SK-N-SH (cell line): ENCODE data around the gene PTPRN. TPM values are rescaled to one million over a fixed set of nuclear protein-coding genes. Genes with fewer than 3 reads are reported as not detected.

Experiments
- CTCF ChIA-PET: fragments of 300-600, 350-600 bp; formaldehyde crosslinking; extraction: SDS; loops from one replicate; lab custom pipeline; 2021; lab: Yijun Ruan, JAX
- POLR2A ChIA-PET: fragments of 350-600 bp; sonication (Branson Sonifier 250); formaldehyde crosslinking; extraction: SDS; loops from one replicate; lab custom pipeline; 2020; ENCODE audit warnings: antibody characterized with exemption, inconsistent platforms; lab: Yijun Ruan, JAX
- DNase-seq: peaks from one replicate; pipeline ENCODE4 v3.0.0; 2012
- H2AFZ ChIP-seq: fragments of 200-600 bp; sonication (generic); 2 replicates; pipeline ENCODE4 v1.8.1; 2016; ENCODE audit warnings: antibody characterized with exemption, mild to moderate bottlenecking, low read depth
- H3F3A ChIP-seq: fragments of 200-600 bp; sonication (generic); replicated peaks from 2 replicates; pipeline ENCODE3; 2016; ENCODE audit warnings: antibody characterized with exemption, mild to moderate bottlenecking; ENCODE audit not compliant: insufficient read depth
- H3K27ac ChIP-seq, 2 experiments: fragments of 200-500 bp in 1 of 2; fragments of 200-600 bp in 1 of 2; sonication (Bioruptor generic) in 1 of 2; sonication (generic), shearing (Covaris generic) in 1 of 2; 2 replicates each; pipeline versions ENCODE4 v1.5.1 to v1.6.1; 2014 to 2016; ENCODE audit warnings: low read depth in 2 of 2, inconsistent platforms in 1 of 2, low read length in 1 of 2, mild to moderate bottlenecking in 1 of 2, mixed read lengths in 1 of 2
- H3K27me3 ChIP-seq: fragments of 200-600 bp; sonication (generic), shearing (Covaris generic); 2 replicates; pipeline ENCODE4 v1.6.1; 2016; ENCODE audit warnings: mixed run types; ENCODE audit not compliant: insufficient read depth
- H3K36me3 ChIP-seq, 2 experiments: fragments of 200-500 bp in 1 of 2; fragments of 200-600 bp in 1 of 2; sonication (Bioruptor generic) in 1 of 2; sonication (generic) in 1 of 2; replicated peaks in 1 of 2; 2 replicates each; pipeline versions ENCODE3 to v1.5.1; 2014 to 2016; ENCODE audit warnings: low read length in 1 of 2, mild to moderate bottlenecking in 1 of 2; ENCODE audit not compliant: insufficient read depth in 2 of 2, control insufficient read depth in 1 of 2
- H3K4me1 ChIP-seq, 2 experiments: fragments of 200-500 bp in 1 of 2; fragments of 200-600 bp in 1 of 2; sonication (Bioruptor generic) in 1 of 2; sonication (generic), shearing (Covaris generic) in 1 of 2; 2 replicates each; pipeline versions ENCODE4 v1.5.1 to v1.6.1; 2014 to 2016; ENCODE audit warnings: low read depth in 1 of 2, low read length in 1 of 2, mixed run types in 1 of 2; ENCODE audit not compliant: insufficient read depth in 2 of 2, control insufficient read depth in 1 of 2
- H3K4me2 ChIP-seq: fragments of 200-600 bp; sonication (generic), shearing (Covaris generic); 2 replicates; pipeline ENCODE4 v1.6.1; 2017; ENCODE audit warnings: mixed run types
- H3K4me3 ChIP-seq, 2 experiments: fragments of 200-500 bp in 1 of 2; fragments of 200-600 bp in 1 of 2; sonication (Bioruptor generic) in 1 of 2; sonication (generic), shearing (Covaris generic) in 1 of 2; 2 replicates each; pipeline versions ENCODE4 v1.5.1 to v1.8.1; 2014 to 2016; ENCODE audit warnings: low read depth in 2 of 2, inconsistent platforms in 1 of 2, low read length in 1 of 2, mild to moderate bottlenecking in 1 of 2, mixed read lengths in 1 of 2, moderate library complexity in 1 of 2
- H3K79me2 ChIP-seq: fragments of 200-600 bp; sonication (generic); 2 replicates; pipeline ENCODE4 v1.8.1; 2017; ENCODE audit warnings: mild to moderate bottlenecking; ENCODE audit not compliant: insufficient read depth
- H3K9ac ChIP-seq: fragments of 200-600 bp; sonication (generic); 2 replicates; pipeline ENCODE4 v1.6.1; 2017; ENCODE audit warnings: mixed run types
- H3K9me2 ChIP-seq: fragments of 200-600 bp; sonication (generic); 2 replicates; pipeline ENCODE4 v1.6.1; 2017; ENCODE audit warnings: mixed run types
- H3K9me3 ChIP-seq: fragments of 200-600 bp; sonication (generic); 2 replicates; pipeline ENCODE4 v1.6.1; 2017; ENCODE audit warnings: mixed run types, mild to moderate bottlenecking, moderate library complexity
- H4K20me1 ChIP-seq: fragments of 200-600 bp; sonication (generic); 2 replicates; pipeline ENCODE4 v1.6.1; 2017; ENCODE audit warnings: mild to moderate bottlenecking, mixed run types; ENCODE audit not compliant: insufficient read depth
- GATA2 ChIP-seq: sonication (generic); formaldehyde crosslinking; IDR thresholded peaks from 2 replicates; pipeline ENCODE4 v1.5.0; 2020; ENCODE audit warnings: mild to moderate bottlenecking, missing genetic modification reagents
- NFIC ChIP-seq: IDR thresholded peaks from 2 replicates; pipeline ENCODE4 v1.4.0; 2012; ENCODE audit warnings: borderline replicate concordance
- RAD21 ChIP-seq: IDR thresholded peaks from 2 replicates; pipeline ENCODE4 v1.6.1; 2012; ENCODE audit warnings: mild to moderate bottlenecking, low read length
- RCOR1 ChIP-seq: fragments of 150-350 bp; IDR thresholded peaks from 2 replicates; pipeline ENCODE4 v1.6.1; 2017; ENCODE audit warnings: antibody characterized with exemption, low read length
- SIN3A ChIP-seq: IDR thresholded peaks from 2 replicates; pipeline ENCODE4 v1.6.1; 2012; ENCODE audit warnings: low read depth, mild to moderate bottlenecking, low read length, moderate library complexity, borderline replicate concordance
- SMC3 ChIP-seq: IDR thresholded peaks from 2 replicates; pipeline ENCODE4 v1.6.1; 2012; ENCODE audit warnings: low read depth, low read length, improper control_type of control experiment
- TEAD4 ChIP-seq: IDR thresholded peaks from 2 replicates; pipeline ENCODE4 v1.4.0; 2012; ENCODE audit warnings: mild to moderate bottlenecking, borderline replicate concordance; ENCODE audit not compliant: insufficient read depth
- WGBS: methylation state at CpG from one replicate; pipeline ENCODE4 v1.1.6; 2017; ENCODE audit warnings: low lambda C conversion rate; 5-methylcytosine and 5-hydroxymethylcytosine counted together
- polyA plus RNA-seq, 3 experiments: library from polyadenylated mRNA; depleted of rRNA; stranded (reverse); fragments of >200 nt; gene quantifications; 2 replicates each; pipeline ENCODE4 v1.2.3, GENCODE V29; 2012
- TF ChIP-seq, protein P1 (sequence below): IDR thresholded peaks from 2 replicates; pipeline ENCODE4 v1.6.1; 2012; ENCODE audit warnings: mild to moderate bottlenecking, low read depth, low read length, moderate library complexity
- TF ChIP-seq, protein P2 (sequence below): fragments of 150-350 bp; IDR thresholded peaks from 2 replicates; pipeline ENCODE4 v1.6.1; 2017; ENCODE audit warnings: antibody characterized with exemption, low read length, low read depth, borderline replicate concordance
- TF ChIP-seq, protein P3 (sequence below): IDR thresholded peaks from 2 replicates; pipeline ENCODE4 v1.4.0; 2012; ENCODE audit warnings: low read depth, borderline replicate concordance

PTPRN gene
- polyA plus RNA-seq, 1 of the 3 experiments (the other 2 are of a cell fraction), result 9.5 TPM

DNA sequence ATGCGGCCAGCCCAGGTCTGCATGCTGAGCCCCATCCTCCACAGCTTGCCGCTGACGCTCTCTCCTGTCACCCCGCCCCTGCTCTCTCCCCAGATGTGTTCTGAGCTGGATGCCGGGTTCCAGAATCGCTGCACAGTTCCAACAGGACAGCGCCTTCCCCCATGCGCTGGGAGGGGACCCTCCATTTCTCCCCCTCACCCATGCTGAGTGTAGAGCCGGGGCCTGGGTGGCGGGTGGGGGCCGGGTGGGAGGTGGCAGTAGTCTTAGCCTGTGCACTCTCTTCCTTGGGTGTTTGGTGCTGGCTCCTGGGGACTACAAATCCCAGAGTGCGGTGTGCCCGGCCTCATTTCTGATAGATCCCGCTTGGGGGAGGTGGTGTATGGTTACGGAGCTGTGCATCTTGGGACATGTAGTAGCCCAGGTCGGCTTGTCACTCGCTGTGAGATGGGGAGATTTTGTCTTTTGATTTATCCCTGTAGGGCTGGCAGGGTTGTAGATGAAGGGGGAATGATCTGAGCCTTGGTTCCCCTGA is 23.2 kb downstream of the PTPRN start:
- peaks cover 4 to 8% of the 10 kb centered on the region in 2 experiments; a peak in 1 of 4 replicates for H3K4me1 ChIP-seq
- H3K36me3 ChIP-seq, result peaks cover 9 to 32% of the 10 kb centered on the region in 2 experiments
- no peak overlapping the region for H3K9ac ChIP-seq
- ChIA-PET CTCF (interaction anchor here (0.9 to 15.4 kb wide), 8 partner anchors 6 to 126 kb away, joined by 3 to 312 read pairs (median 4); no protein-coding TSS in a partner anchor), POLR2A (interaction anchor here (1.0 to 1.5 kb wide), 2 partner anchors 9 to 34 kb away, joined by 3 to 6 read pairs; no protein-coding TSS in a partner anchor)
- H3K27ac ChIP-seq, result no peak overlapping the region
- H3K4me2 ChIP-seq, result no peak overlapping the region
- H4K20me1 ChIP-seq, result no peaks in the 10 kb centered on the region
- H2AFZ ChIP-seq, result no peak overlapping the region
- H3K27me3 ChIP-seq, result no peaks in the 10 kb centered on the region
- TF ChIP-seq NFIC (no peak), TEAD4 (no peak)
- TF ChIP-seq, protein P1, sequence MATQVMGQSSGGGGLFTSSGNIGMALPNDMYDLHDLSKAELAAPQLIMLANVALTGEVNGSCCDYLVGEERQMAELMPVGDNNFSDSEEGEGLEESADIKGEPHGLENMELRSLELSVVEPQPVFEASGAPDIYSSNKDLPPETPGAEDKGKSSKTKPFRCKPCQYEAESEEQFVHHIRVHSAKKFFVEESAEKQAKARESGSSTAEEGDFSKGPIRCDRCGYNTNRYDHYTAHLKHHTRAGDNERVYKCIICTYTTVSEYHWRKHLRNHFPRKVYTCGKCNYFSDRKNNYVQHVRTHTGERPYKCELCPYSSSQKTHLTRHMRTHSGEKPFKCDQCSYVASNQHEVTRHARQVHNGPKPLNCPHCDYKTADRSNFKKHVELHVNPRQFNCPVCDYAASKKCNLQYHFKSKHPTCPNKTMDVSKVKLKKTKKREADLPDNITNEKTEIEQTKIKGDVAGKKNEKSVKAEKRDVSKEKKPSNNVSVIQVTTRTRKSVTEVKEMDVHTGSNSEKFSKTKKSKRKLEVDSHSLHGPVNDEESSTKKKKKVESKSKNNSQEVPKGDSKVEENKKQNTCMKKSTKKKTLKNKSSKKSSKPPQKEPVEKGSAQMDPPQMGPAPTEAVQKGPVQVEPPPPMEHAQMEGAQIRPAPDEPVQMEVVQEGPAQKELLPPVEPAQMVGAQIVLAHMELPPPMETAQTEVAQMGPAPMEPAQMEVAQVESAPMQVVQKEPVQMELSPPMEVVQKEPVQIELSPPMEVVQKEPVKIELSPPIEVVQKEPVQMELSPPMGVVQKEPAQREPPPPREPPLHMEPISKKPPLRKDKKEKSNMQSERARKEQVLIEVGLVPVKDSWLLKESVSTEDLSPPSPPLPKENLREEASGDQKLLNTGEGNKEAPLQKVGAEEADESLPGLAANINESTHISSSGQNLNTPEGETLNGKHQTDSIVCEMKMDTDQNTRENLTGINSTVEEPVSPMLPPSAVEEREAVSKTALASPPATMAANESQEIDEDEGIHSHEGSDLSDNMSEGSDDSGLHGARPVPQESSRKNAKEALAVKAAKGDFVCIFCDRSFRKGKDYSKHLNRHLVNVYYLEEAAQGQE, result no peak
- TF ChIP-seq, all 33 proteins: peak for 0
- Histone ChIP-seq H3K9me3 (no peaks in the 10 kb centered on the region), H3K4me3 (no peak overlapping the region), H3K9me2 (no peaks in the 10 kb centered on the region), H3K79me2 (no peaks in the 10 kb centered on the region), H3F3A (peaks cover 12% of the 10 kb centered on the region)
- peak; percentile 63 for DNase-seq
- WGBS, result 92% methylated on average over 11 of the region's 17 CpGs

DNA sequence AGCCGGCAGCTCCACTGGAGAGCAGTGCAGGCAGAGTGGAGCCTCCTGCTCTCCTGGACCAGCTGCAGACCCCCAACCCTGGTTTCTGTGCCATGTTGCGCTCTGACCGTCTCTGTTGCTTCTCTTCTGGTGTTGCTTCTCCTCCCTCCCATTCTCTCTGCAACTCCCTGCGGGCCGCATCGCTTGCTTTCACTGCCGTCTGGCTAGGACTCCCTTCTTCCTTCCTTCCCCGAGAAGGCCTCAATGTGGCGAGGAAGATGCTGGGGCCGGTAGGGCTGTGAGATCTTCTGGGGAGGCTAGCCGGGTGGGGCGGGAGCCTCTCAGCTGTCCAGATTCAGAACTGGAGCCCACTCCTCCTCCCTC is 23.8 kb downstream of the PTPRN start:
- H3K9ac ChIP-seq, result no peak overlapping the region
- no peak overlapping the region for H2AFZ ChIP-seq
- no peaks in the 10 kb centered on the region for H3K27me3 ChIP-seq
- peaks cover 14 to 37% of the 10 kb centered on the region in 2 experiments for H3K36me3 ChIP-seq
- no peaks in the 10 kb centered on the region for H3K9me2 ChIP-seq
- H3K4me2 ChIP-seq, result no peak overlapping the region
- peaks cover 5 to 8% of the 10 kb centered on the region in 2 experiments; a peak in 1 of 4 replicates for H3K4me1 ChIP-seq
- WGBS, result 94% methylated on average over 11 of the region's 12 CpGs
- H3F3A ChIP-seq, result peaks cover 12% of the 10 kb centered on the region
- H3K4me3 ChIP-seq, result no peak overlapping the region
- ChIA-PET POLR2A (interaction anchor here (1.0 kb wide), 1 partner anchor 34 kb away, joined by 3 read pairs; no protein-coding TSS in a partner anchor), CTCF (interaction anchor here (1.2 to 15.4 kb wide), 3 partner anchors 7 to 30 kb away, joined by 3 to 312 read pairs (median 6); no protein-coding TSS in a partner anchor)
- peaks cover under 1% of the 10 kb centered on the region; the same call in 1 of the 2 replicates for H3K79me2 ChIP-seq
- H4K20me1 ChIP-seq, result no peaks in the 10 kb centered on the region
- no peaks in the 10 kb centered on the region for H3K9me3 ChIP-seq
- no peak for DNase-seq
- no peak overlapping the region for H3K27ac ChIP-seq
- no peak for TF ChIP-seq SIN3A
- TF ChIP-seq SMC3, result no peak
- no peak for TF ChIP-seq GATA2
- TF ChIP-seq, protein P2, sequence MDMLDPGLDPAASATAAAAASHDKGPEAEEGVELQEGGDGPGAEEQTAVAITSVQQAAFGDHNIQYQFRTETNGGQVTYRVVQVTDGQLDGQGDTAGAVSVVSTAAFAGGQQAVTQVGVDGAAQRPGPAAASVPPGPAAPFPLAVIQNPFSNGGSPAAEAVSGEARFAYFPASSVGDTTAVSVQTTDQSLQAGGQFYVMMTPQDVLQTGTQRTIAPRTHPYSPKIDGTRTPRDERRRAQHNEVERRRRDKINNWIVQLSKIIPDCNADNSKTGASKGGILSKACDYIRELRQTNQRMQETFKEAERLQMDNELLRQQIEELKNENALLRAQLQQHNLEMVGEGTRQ, result no peak
- no peak for TF ChIP-seq RAD21
- TF ChIP-seq RCOR1, result no peak
- TF ChIP-seq, protein P3, sequence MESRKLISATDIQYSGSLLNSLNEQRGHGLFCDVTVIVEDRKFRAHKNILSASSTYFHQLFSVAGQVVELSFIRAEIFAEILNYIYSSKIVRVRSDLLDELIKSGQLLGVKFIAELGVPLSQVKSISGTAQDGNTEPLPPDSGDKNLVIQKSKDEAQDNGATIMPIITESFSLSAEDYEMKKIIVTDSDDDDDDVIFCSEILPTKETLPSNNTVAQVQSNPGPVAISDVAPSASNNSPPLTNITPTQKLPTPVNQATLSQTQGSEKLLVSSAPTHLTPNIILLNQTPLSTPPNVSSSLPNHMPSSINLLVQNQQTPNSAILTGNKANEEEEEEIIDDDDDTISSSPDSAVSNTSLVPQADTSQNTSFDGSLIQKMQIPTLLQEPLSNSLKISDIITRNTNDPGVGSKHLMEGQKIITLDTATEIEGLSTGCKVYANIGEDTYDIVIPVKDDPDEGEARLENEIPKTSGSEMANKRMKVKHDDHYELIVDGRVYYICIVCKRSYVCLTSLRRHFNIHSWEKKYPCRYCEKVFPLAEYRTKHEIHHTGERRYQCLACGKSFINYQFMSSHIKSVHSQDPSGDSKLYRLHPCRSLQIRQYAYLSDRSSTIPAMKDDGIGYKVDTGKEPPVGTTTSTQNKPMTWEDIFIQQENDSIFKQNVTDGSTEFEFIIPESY, result no peak
